Heart left ventricle (tissue), 16 donors: ENCODE data around the gene CACNA1D. TPM values are rescaled to one million over a fixed set of nuclear protein-coding genes. Genes with fewer than 3 reads are reported as not detected.

Experiments
- ATAC-seq, 4 donors: fragments of 200-7000 bp; cut with Tn5 transposase; one replicate each; pipeline ENCODE4 v1.9.1; 2020 to 2022; ENCODE audit warnings: moderate library complexity in 4 of 4, mild to moderate bottlenecking in 3 of 4, moderate number of reproducible peaks in 1 of 4
- DNase-seq, 5 donors: peaks; one replicate each; pipeline ENCODE4 v3.0.0-alpha.2; 2020
- H3K27ac ChIP-seq, 12 donors: fragments of 200-600 bp; sonication (generic) in 4 of 12; one replicate each; pipeline versions ENCODE4 v1.5.0 to v1.8.0; 2016 to 2022; ENCODE audit warnings: mild to moderate bottlenecking in 2 of 12
- H3K27me3 ChIP-seq, 9 donors: fragments of 200-600 bp; sonication (generic) in 2 of 9; one replicate each; pipeline versions ENCODE4 v1.5.1 to v1.8.0; 2016 to 2022; ENCODE audit warnings: mild to moderate bottlenecking in 3 of 9
- H3K36me3 ChIP-seq, 9 donors: fragments of 200-600 bp; sonication (generic) in 2 of 9; one replicate each; pipeline versions ENCODE4 v1.5.0 to v1.8.0; 2018 to 2022; ENCODE audit warnings: mild to moderate bottlenecking in 2 of 9
- H3K4me1 ChIP-seq, 12 donors: fragments of 200-600 bp; sonication (generic) in 4 of 12; one replicate each; pipeline versions ENCODE4 v1.5.0 to v1.8.0; 2016 to 2022; ENCODE audit warnings: mild to moderate bottlenecking in 3 of 12
- H3K4me3 ChIP-seq, 12 donors: fragments of 200-600 bp; sonication (generic) in 4 of 12; one replicate each; pipeline versions ENCODE4 v1.5.0 to v1.8.0; 2017 to 2022; ENCODE audit warnings: mild to moderate bottlenecking in 9 of 12, moderate library complexity in 4 of 12
- H3K9me3 ChIP-seq, 12 donors: fragments of 200-600 bp; sonication (generic) in 4 of 12; one replicate each; pipeline versions ENCODE4 v1.5.0 to v1.8.0; 2016 to 2022; ENCODE audit warnings: mild to moderate bottlenecking in 1 of 12
- CTCF ChIP-seq, 12 donors: fragments of 200-600 bp; sonication (generic) in 4 of 12; IDR thresholded peaks; one replicate each; pipeline versions ENCODE4 v1.5.0 to v1.8.0; 2018 to 2022; ENCODE audit warnings: antibody characterized with exemption in 12 of 12, mild to moderate bottlenecking in 5 of 12
- POLR2A ChIP-seq, 2 donors: fragments of 450-650 bp; IDR thresholded peaks; one replicate each; pipeline ENCODE4 v1.6.1; 2017; ENCODE audit warnings: antibody characterized with exemption in 2 of 2, mild to moderate bottlenecking in 2 of 2, moderate library complexity in 2 of 2
- WGBS, 4 donors: extraction: QIAGEN DNeasy Blood & Tissue Kit in 2 of 4; methylation state at CpG; one replicate each; pipeline versions ENCODE4 v1.1.5 to v1.1.7; 2013 to 2018; 5-methylcytosine and 5-hydroxymethylcytosine counted together
- intact Hi-C, 10 donors: fragments of 100-400 bp; cut with DNase I; formaldehyde crosslinking; loops; one replicate each; pipeline versions ENCODE4 v1.11.1 to v1.14.2; 2022
- polyA plus RNA-seq, 2 donors: library from polyadenylated mRNA; stranded (reverse); fragments of 200-250 nt; gene quantifications; one replicate each; pipeline ENCODE4 v1.2.3, GENCODE V29; 2013
- total RNA-seq, 9 donors: library from RNA; depleted of rRNA in 2 of 9; stranded (reverse); fragments of >200 nt in 2 of 9; fragmentation: NEBNext Ultra II Directional in 3 of 9; extraction: Animal tissue kit (Norgen Biotek cat#: 25700) in 3 of 9; gene quantifications; one replicate each; pipeline versions ENCODE4 v1.1.0 to v1.2.4, GENCODE V29; 2016 to 2023
- donor health status: ischemic (EF 13 %, LVEDD 7.1; RV severe dilation, severe dysfunction).
- donor health status: healthy with polysubstance abuse.
- donor health status: DM: no; HTN: yes; CAD: no.
- donor health status: DM: no; HTN: no; CAD: no.
- donor health status: ischemic (EF 25% LVEDD 6.9; RV normal size, moderate dysfunction).
- donor health status: ischemic (EF 25% LVEDD 5.7; RV mildly dilated, moderate dysfunction).
- donor health status: healthy.
- donor health status: DM: yes; HTN: yes; CAD: no.
- donor health status: ischemic (EF 35%, LVEDD 5.7; RV mildly dilated, moderate dysfunction).
- donor health status: nonischemic (EF 11% LVEDD 7.7; RV severe dilation, severe dysfunction).
- donor health status: DM: yes; HTN: yes; CAD: no.
- donor health status: PGD.
- donor health status: ischemic (EF 29% LVEDD 5.4; RV normal size, mild dysfunction).
- donor health status: nonischemic (EF 23%, LVEDD 6.1; RV moderate dilation, normal function).

Gene CACNA1D
- total and polyA plus RNA-seq, 11 donors: 0.06 to 2.4 (median 0.40) TPM; not detected in 1

- intact Hi-C loops: no loop called here
- WGBS, 4 donors: 39 to 49% (median 44%) methylated on average over 13 of the region's 13 CpGs
- ATAC-seq: peak in 1 of 4 donors; percentile 18
Measured at GRCh38 chr3:53534676-53535400, 40.4 kb downstream of the CACNA1D start.

DNA sequence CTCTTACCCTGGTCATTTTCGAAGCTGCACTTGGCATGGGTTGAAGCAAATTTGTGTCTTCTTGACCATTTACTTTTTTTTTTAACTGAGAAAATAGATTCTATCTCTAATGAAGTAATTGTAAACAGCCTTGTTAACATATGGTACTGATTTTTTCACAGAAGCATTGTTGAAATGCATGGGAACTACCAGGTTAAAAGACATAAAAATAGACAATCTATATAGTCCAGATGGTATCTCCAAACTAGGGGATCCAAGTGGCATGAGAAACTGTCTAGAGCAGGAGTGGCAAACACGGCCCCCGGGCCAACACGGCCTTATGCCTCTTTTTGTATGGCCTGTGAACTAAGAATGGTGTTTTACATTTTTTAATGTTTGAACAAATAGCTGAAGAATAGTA is 41.9 kb downstream of the CACNA1D start:
- 87 to 92% (median 90%) methylated on average over 4 of the region's 4 CpGs for WGBS, 4 donors
- no peak for TF ChIP-seq POLR2A (IDR thresholded peaks at IDR 0.05)
- no peak for TF ChIP-seq CTCF (IDR thresholded peaks at IDR 0.05)

More at GRCh38 chr3:53534676-53535400, 40.4 kb downstream of the CACNA1D start:
- Histone ChIP-seq H3K9me3 (no peaks in the 10 kb centered on the region), H3K27ac (no peak overlapping the region), H3K36me3 (no peaks in the 10 kb centered on the region), H3K4me3 (no peak overlapping the region), H3K27me3 (peaks cover 0 to 31% (median 0%) of the 10 kb centered on the region in 9 donors), H3K4me1 (no peaks in the 10 kb centered on the region)
- TF ChIP-seq POLR2A (IDR thresholded peaks at IDR 0.05) (no peak), CTCF (IDR thresholded peaks at IDR 0.05) (no peak)
- no peak for DNase-seq

GRCh38 chr3:53544357-53544756 is 49.9 kb downstream of the CACNA1D start:
- DNase-seq (no peak), ATAC-seq (no peak)
- intact Hi-C loops: no loop called here
- Histone ChIP-seq H3K27ac (no peak overlapping the region), H3K36me3 (no peaks in the 10 kb centered on the region), H3K27me3 (peaks cover 0 to 14% (median 0%) of the 10 kb centered on the region in 9 donors), H3K4me3 (no peak overlapping the region), H3K4me1 (no peaks in the 10 kb centered on the region), H3K9me3 (no peaks in the 10 kb centered on the region)
- 92 to 95% (median 94%) methylated on average over 3 of the region's 3 CpGs for WGBS, 4 donors
- TF ChIP-seq POLR2A (IDR thresholded peaks at IDR 0.05): no peak
- TF ChIP-seq CTCF (IDR thresholded peaks at IDR 0.05): no peak

More for the DNA sequence above, 41.9 kb downstream of the CACNA1D start:
- no peak for DNase-seq
- intact Hi-C loops: no loop called here
- no peaks in the 10 kb centered on the region for H3K36me3 ChIP-seq
- H3K27me3 ChIP-seq: peaks cover 0 to 24% (median 0%) of the 10 kb centered on the region in 9 donors
- H3K27ac ChIP-seq: no peak overlapping the region
- ATAC-seq: no peak
- no peaks in the 10 kb centered on the region for H3K4me1 ChIP-seq
- no peaks in the 10 kb centered on the region for H3K9me3 ChIP-seq
- H3K4me3 ChIP-seq: no peak overlapping the region

GRCh38 chr3:53545310-53545995 is 51.0 kb downstream of the CACNA1D start:
- intact Hi-C loops: no loop called here
- Histone ChIP-seq H3K4me3 (no peak overlapping the region), H3K27ac (peak overlapping the region in 1 of 12 donors; percentile 3), H3K9me3 (no peaks in the 10 kb centered on the region), H3K27me3 (peaks cover 0 to 14% (median 0%) of the 10 kb centered on the region in 9 donors), H3K4me1 (no peaks in the 10 kb centered on the region), H3K36me3 (no peaks in the 10 kb centered on the region)
- WGBS, 4 donors: 79 to 81% (median 80%) methylated on average over 10 of the region's 10 CpGs
- no peak for DNase-seq
- no peak for TF ChIP-seq POLR2A (IDR thresholded peaks at IDR 0.05)
- TF ChIP-seq CTCF (IDR thresholded peaks at IDR 0.05): no peak
- no peak for ATAC-seq
